Type B pancreatic cell (in vitro differentiated cells): ENCODE results near the gene SERGEF. TPM values are rescaled to one million over a fixed set of nuclear protein-coding genes. Genes with fewer than 3 reads are reported as not detected.

ENCODE experiments used
- DNase-seq: peaks from one replicate; pipeline ENCODE4 v3.0.0; 2021; ENCODE audit warnings: mixed read lengths; ENCODE audit not compliant: unreplicated experiment; ENCODE audit errors: extremely low spot score
- H3K27ac Mint-ChIP-seq: 2 replicates; pipeline ENCODE4 v1.8.0; 2021; ENCODE audit warnings: mild to moderate bottlenecking, mixed read lengths
- H3K27me3 Mint-ChIP-seq: 2 replicates; pipeline ENCODE4 v1.8.0; 2021; ENCODE audit warnings: mixed read lengths
- H3K36me3 Mint-ChIP-seq: 2 replicates; pipeline ENCODE4 v1.8.0; 2021; ENCODE audit warnings: mixed read lengths
- H3K4me1 Mint-ChIP-seq: one replicate; pipeline ENCODE4 v1.8.0; 2021; ENCODE audit warnings: mixed read lengths; ENCODE audit not compliant: unreplicated experiment
- H3K4me3 Mint-ChIP-seq: 2 replicates; pipeline ENCODE4 v1.8.0; 2021; ENCODE audit warnings: mild to moderate bottlenecking, mixed read lengths
- H3K9me3 Mint-ChIP-seq: 2 replicates; pipeline ENCODE4 v1.8.0; 2021; ENCODE audit warnings: mixed read lengths
- CTCF ChIP-seq: fragments of 200-600 bp; sonication (generic); conservative IDR thresholded peaks from 2 replicates; pipeline ENCODE4 v1.5.0; 2021; ENCODE audit warnings: antibody characterized with exemption, mild to moderate bottlenecking
- total RNA-seq: library from RNA; stranded (reverse); gene quantifications from 2 replicates; pipeline ENCODE4 v1.2.1, GENCODE V29; 2021; ENCODE audit warnings: low replicate concordance

The SERGEF gene
- total RNA-seq, 1 donor from 2014 or later: 26.4 TPM

DNA sequence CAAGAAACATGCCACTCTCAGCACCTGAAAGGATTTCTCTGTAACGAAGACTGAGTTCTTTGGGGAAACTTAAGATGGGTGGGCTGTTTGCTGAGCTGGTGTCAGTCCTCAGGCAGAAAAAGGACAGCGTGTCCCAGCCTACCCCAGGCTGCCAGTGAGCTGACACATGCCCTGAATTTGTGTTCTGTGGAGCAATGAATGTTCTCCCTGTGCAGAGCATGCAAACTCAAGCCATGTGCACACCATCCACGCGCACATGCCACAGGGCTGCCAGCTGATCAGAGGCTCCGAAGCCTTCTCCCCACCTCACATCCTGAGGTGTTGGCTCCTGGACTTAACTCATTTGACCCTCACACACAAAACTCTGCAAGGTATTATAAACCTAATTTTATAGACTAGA lies 173.4 kb downstream of the SERGEF start:
- Mint-ChIP-seq H3K9me3 (no peaks in the 10 kb centered on the region), H3K4me1 (no peaks in the 10 kb centered on the region), H3K27me3 (no peaks in the 10 kb centered on the region), H3K27ac (no peak overlapping the region), H3K36me3 (no peaks in the 10 kb centered on the region), H3K4me3 (no peak overlapping the region)
- TF ChIP-seq CTCF: no peak
- no peak for DNase-seq

GRCh38 chr11:17838102-17838501 lies 174.7 kb downstream of the SERGEF start:
- H3K27me3 Mint-ChIP-seq: no peaks in the 10 kb centered on the region
- H3K4me3 Mint-ChIP-seq: no peak overlapping the region
- H3K9me3 Mint-ChIP-seq: no peaks in the 10 kb centered on the region
- no peak overlapping the region for H3K27ac Mint-ChIP-seq
- no peak for TF ChIP-seq CTCF
- no peaks in the 10 kb centered on the region for H3K4me1 Mint-ChIP-seq
- H3K36me3 Mint-ChIP-seq: no peaks in the 10 kb centered on the region
- no peak for DNase-seq

GRCh38 chr11:17831883-17832282 lies 181.0 kb downstream of the SERGEF start:
- Mint-ChIP-seq H3K9me3 (no peaks in the 10 kb centered on the region), H3K27ac (no peak overlapping the region), H3K4me3 (no peak overlapping the region), H3K4me1 (no peaks in the 10 kb centered on the region), H3K36me3 (no peaks in the 10 kb centered on the region), H3K27me3 (no peaks in the 10 kb centered on the region)
- TF ChIP-seq CTCF: no peak
- no peak for DNase-seq

DNA sequence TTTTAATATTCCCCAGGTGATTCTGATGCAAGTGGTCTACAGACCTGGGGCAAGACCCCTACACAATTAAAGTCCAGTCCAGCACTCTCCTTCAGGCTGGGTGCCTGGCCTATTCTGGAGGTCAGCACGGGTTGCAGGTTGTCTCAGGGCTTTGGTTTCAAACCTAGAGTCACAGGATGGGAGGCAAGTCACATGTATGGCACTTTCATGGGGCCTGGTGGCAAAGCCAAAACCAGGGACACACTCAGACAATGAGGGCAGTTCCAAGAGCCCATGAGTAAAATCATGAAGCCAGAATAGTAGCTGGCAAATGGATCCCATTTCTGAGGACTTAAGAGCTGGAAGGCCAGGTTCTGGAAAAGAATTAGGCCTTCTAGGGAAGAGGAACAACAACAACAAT lies 181.6 kb downstream of the SERGEF start:
- no peaks in the 10 kb centered on the region for H3K4me1 Mint-ChIP-seq
- no peaks in the 10 kb centered on the region for H3K36me3 Mint-ChIP-seq
- H3K27me3 Mint-ChIP-seq: no peaks in the 10 kb centered on the region
- no peak overlapping the region for H3K27ac Mint-ChIP-seq
- DNase-seq: no peak
- no peaks in the 10 kb centered on the region for H3K9me3 Mint-ChIP-seq
- no peak for TF ChIP-seq CTCF
- H3K4me3 Mint-ChIP-seq: no peak overlapping the region

- no peak for DNase-seq
- Mint-ChIP-seq H3K27me3 (no peaks in the 10 kb centered on the region), H3K27ac (no peak overlapping the region)
These were observed 184.5 kb downstream of the SERGEF start for GRCh38 chr11:17828311-17828751.

More at GRCh38 chr11:17828311-17828751, 184.5 kb downstream of the SERGEF start:
- no peak overlapping the region for H3K4me3 Mint-ChIP-seq
- TF ChIP-seq CTCF: no peak
- no peaks in the 10 kb centered on the region for H3K36me3 Mint-ChIP-seq
- no peaks in the 10 kb centered on the region for H3K4me1 Mint-ChIP-seq
- no peaks in the 10 kb centered on the region for H3K9me3 Mint-ChIP-seq
